ENCODE data around the gene SND1.

The SND1 gene

GRCh38 chr7:127858091-127858914, 206.3 kb downstream of the SND1 start:
- no peak overlapping the region for H3K4me3 ChIP-seq (ENCODE audit: low read depth, low read length)
- no peak for TF ChIP-seq CTCF (IDR thresholded peaks at IDR 0.05; ENCODE audit: borderline replicate concordance, insufficient read depth, low read depth, low read length)

- H3K4me3 ChIP-seq (ENCODE audit: low read depth, low read length) = no peak overlapping the region
- no peak for TF ChIP-seq CTCF (IDR thresholded peaks at IDR 0.05; ENCODE audit: borderline replicate concordance, insufficient read depth, low read depth, low read length)
These were observed 206.9 kb downstream of the SND1 start for GRCh38 chr7:127858915-127859189.

- no peak for TF ChIP-seq CTCF (IDR thresholded peaks at IDR 0.05; ENCODE audit: borderline replicate concordance, insufficient read depth, low read depth, low read length)
- no peak overlapping the region for H3K4me3 ChIP-seq (ENCODE audit: low read depth, low read length)
These were observed 207.3 kb downstream of the SND1 start for GRCh38 chr7:127859330-127859729.

GRCh38 chr7:127862525-127862924, 210.5 kb downstream of the SND1 start:
- no peak for TF ChIP-seq CTCF (IDR thresholded peaks at IDR 0.05; ENCODE audit: borderline replicate concordance, insufficient read depth, low read depth, low read length)
- H3K4me3 ChIP-seq (ENCODE audit: low read depth, low read length) = no peak overlapping the region

- TF ChIP-seq CTCF (IDR thresholded peaks at IDR 0.05; ENCODE audit: borderline replicate concordance, insufficient read depth, low read depth, low read length) = no peak
- no peak overlapping the region for H3K4me3 ChIP-seq (ENCODE audit: low read depth, low read length)
These were observed 211.1 kb downstream of the SND1 start for GRCh38 chr7:127863082-127863481.

GRCh38 chr7:127865466-127865865, 213.5 kb downstream of the SND1 start:
- H3K4me3 ChIP-seq (ENCODE audit: low read depth, low read length) = no peak overlapping the region
- no peak for TF ChIP-seq CTCF (IDR thresholded peaks at IDR 0.05; ENCODE audit: borderline replicate concordance, insufficient read depth, low read depth, low read length)

- H3K4me3 ChIP-seq (ENCODE audit: low read depth, low read length) = no peak overlapping the region
- TF ChIP-seq CTCF (IDR thresholded peaks at IDR 0.05; ENCODE audit: borderline replicate concordance, insufficient read depth, low read depth, low read length) = no peak
These were observed 218.4 kb downstream of the SND1 start for GRCh38 chr7:127870231-127870907.

Measured in GM12875 (cell line).